Liver (tissue), 3 donors: ENCODE results near the gene NFATC2.

Source experiments
- HNF4G ChIP-seq: IDR thresholded peaks from 2 replicates; pipeline ENCODE4 v1.6.1; 2016; ENCODE audit warnings: antibody characterized with exemption
- JUND ChIP-seq, 2 donors: IDR thresholded peaks; 2 replicates each; pipeline ENCODE4 v1.6.1; 2016; ENCODE audit warnings: antibody characterized with exemption in 2 of 2
- RXRA ChIP-seq, 2 donors: IDR thresholded peaks; 2 replicates each; pipeline ENCODE4 v1.6.1; 2017 to 2018; ENCODE audit warnings: antibody characterized with exemption in 2 of 2, mild to moderate bottlenecking in 1 of 2
- TF ChIP-seq, protein P1 (sequence below): IDR thresholded peaks from 2 replicates; pipeline ENCODE4 v1.6.1; 2016; ENCODE audit warnings: antibody characterized with exemption
- TF ChIP-seq, protein P2 (sequence below): fragments of 150-350 bp; IDR thresholded peaks from 2 replicates; pipeline ENCODE4 v1.5.1; 2017; ENCODE audit warnings: improper control_type of control experiment, low read depth, low read length; ENCODE audit not compliant: missing input control
- TF ChIP-seq, protein P3 (sequence below): IDR thresholded peaks from 2 replicates; pipeline ENCODE4 v1.6.1; 2016; ENCODE audit warnings: antibody characterized with exemption
- donor health status: healthy.
- donor health status: healthy.

DNA sequence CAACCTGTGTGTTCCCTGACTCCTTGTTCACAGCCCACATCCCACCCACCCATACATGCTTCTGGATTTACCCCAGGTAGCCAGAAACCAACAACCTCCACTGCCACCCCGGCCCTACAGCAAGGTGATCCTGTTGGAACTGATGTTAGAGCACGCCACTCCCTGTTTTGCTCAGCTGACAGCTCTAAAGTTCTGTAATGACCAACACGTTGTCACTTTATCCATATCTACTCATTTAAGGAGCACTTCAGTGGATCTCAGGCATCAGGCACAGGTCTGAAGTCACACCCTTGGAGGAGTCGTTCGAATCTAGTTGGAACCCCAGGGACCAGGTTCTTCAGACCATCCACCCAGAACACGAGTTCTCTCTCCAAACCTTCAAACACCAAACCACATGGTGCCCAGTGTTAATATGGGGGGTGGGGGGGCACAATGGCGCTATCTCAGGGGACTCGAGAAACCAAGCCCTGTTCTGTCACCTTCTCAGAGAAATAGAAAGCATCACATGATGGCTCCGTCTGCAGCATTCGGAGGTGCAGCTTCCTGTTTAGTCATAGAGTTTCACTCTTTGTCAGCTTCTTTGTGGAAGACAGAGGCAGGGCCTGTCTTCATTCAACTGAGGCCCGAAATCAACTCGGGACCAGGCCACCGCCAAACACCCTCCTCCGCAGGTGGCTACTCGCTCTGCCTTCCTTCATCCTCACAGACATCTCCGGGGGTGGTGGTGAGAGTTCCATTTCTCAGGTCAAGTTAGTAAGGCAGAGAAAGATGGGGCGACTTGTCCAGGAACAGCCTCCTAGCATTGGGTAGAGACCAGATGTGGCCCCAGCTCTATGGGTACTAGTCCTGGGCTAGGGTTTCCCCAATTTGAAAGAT is 142.2 kb downstream of the NFATC2 start:
- TF ChIP-seq, protein P1, sequence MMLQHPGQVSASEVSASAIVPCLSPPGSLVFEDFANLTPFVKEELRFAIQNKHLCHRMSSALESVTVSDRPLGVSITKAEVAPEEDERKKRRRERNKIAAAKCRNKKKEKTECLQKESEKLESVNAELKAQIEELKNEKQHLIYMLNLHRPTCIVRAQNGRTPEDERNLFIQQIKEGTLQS = no peak
- TF ChIP-seq JUND (IDR thresholded peaks at IDR 0.05) = no peak
- TF ChIP-seq, protein P2, sequence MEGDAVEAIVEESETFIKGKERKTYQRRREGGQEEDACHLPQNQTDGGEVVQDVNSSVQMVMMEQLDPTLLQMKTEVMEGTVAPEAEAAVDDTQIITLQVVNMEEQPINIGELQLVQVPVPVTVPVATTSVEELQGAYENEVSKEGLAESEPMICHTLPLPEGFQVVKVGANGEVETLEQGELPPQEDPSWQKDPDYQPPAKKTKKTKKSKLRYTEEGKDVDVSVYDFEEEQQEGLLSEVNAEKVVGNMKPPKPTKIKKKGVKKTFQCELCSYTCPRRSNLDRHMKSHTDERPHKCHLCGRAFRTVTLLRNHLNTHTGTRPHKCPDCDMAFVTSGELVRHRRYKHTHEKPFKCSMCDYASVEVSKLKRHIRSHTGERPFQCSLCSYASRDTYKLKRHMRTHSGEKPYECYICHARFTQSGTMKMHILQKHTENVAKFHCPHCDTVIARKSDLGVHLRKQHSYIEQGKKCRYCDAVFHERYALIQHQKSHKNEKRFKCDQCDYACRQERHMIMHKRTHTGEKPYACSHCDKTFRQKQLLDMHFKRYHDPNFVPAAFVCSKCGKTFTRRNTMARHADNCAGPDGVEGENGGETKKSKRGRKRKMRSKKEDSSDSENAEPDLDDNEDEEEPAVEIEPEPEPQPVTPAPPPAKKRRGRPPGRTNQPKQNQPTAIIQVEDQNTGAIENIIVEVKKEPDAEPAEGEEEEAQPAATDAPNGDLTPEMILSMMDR = no peak
- TF ChIP-seq, protein P3, sequence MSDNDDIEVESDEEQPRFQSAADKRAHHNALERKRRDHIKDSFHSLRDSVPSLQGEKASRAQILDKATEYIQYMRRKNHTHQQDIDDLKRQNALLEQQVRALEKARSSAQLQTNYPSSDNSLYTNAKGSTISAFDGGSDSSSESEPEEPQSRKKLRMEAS = no peak
- no peak for TF ChIP-seq RXRA (IDR thresholded peaks at IDR 0.05)
- no peak for TF ChIP-seq HNF4G
